Loucy (cell line): ENCODE measurements around the gene ITGB1BP1.

Experiments used
- H2AFZ ChIP-seq: fragments of 200-600 bp; sonication (generic); 2 replicates; pipeline ENCODE4 v1.6.0; 2016; ENCODE audit warnings: antibody characterized with exemption, mild to moderate bottlenecking, low read length, moderate library complexity
- H3F3A ChIP-seq: fragments of 200-600 bp; 2 replicates; pipeline ENCODE4 v1.6.0; 2016; ENCODE audit warnings: antibody characterized with exemption, low read depth, mild to moderate bottlenecking
- H3K27me3 ChIP-seq: fragments of 200-600 bp; sonication (generic); 2 replicates; pipeline ENCODE4 v1.6.1; 2014; ENCODE audit warnings: low read length, mild to moderate bottlenecking; ENCODE audit not compliant: insufficient read depth, poor library complexity, severe bottlenecking
- H3K36me3 ChIP-seq: fragments of 200-600 bp; sonication (generic); 2 replicates; pipeline ENCODE4 v1.6.1; 2016; ENCODE audit warnings: low read length; ENCODE audit not compliant: insufficient read depth
- H3K4me1 ChIP-seq: fragments of 200-600 bp; sonication (generic); 2 replicates; pipeline ENCODE4 v1.5.1; 2014; ENCODE audit warnings: low read length, mild to moderate bottlenecking; ENCODE audit not compliant: insufficient read depth, poor library complexity, severe bottlenecking
- H3K4me2 ChIP-seq: fragments of 200-600 bp; sonication (generic); 2 replicates; pipeline ENCODE4 v1.6.0; 2014; ENCODE audit warnings: antibody characterized with exemption, low read length, low read depth, mild to moderate bottlenecking; ENCODE audit not compliant: poor library complexity, severe bottlenecking
- H3K4me3 ChIP-seq: fragments of 200-600 bp; sonication (generic); 2 replicates; pipeline ENCODE4 v1.5.1; 2014; ENCODE audit warnings: low read length, mild to moderate bottlenecking, mixed read lengths; ENCODE audit not compliant: poor library complexity, severe bottlenecking
- H3K79me2 ChIP-seq: fragments of 200-600 bp; sonication (generic); 2 replicates; pipeline ENCODE4 v1.6.1; 2014; ENCODE audit warnings: low read length; ENCODE audit not compliant: insufficient read depth
- H3K9ac ChIP-seq: fragments of 200-600 bp; sonication (generic); 2 replicates; pipeline ENCODE4 v1.6.0; 2014; ENCODE audit warnings: mild to moderate bottlenecking, low read depth, low read length, moderate library complexity; ENCODE audit not compliant: poor library complexity, severe bottlenecking
- H3K9me2 ChIP-seq: fragments of 200-600 bp; sonication (generic); replicated peaks from 2 replicates; pipeline ENCODE4 v1.6.1; 2016; ENCODE audit warnings: low read depth, low read length, mixed read lengths
- H3K9me3 ChIP-seq: fragments of 200-600 bp; sonication (generic); 2 replicates; pipeline ENCODE4 v1.6.1; 2014; ENCODE audit warnings: mild to moderate bottlenecking, antibody characterized with exemption, low read length, low read depth; ENCODE audit not compliant: insufficient read depth
- H4K20me1 ChIP-seq: fragments of 200-600 bp; sonication (generic); 2 replicates; pipeline ENCODE4 v1.6.0; 2014; ENCODE audit warnings: antibody characterized with exemption, low read length, mild to moderate bottlenecking; ENCODE audit not compliant: insufficient read depth, poor library complexity, severe bottlenecking
- EZH2phosphoT487 ChIP-seq: fragments of 200-600 bp; IDR thresholded peaks from 2 replicates; pipeline ENCODE4 v1.6.1; 2018; ENCODE audit warnings: antibody characterized with exemption, mild to moderate bottlenecking, moderate library complexity, borderline replicate concordance
- TF ChIP-seq, protein P1 (sequence below): fragments of 200-600 bp; sonication (generic); conservative IDR thresholded peaks from 2 replicates; pipeline ENCODE4 v1.5.1; 2014; ENCODE audit warnings: mild to moderate bottlenecking, antibody characterized with exemption, low read length

ITGB1BP1 gene

DNA sequence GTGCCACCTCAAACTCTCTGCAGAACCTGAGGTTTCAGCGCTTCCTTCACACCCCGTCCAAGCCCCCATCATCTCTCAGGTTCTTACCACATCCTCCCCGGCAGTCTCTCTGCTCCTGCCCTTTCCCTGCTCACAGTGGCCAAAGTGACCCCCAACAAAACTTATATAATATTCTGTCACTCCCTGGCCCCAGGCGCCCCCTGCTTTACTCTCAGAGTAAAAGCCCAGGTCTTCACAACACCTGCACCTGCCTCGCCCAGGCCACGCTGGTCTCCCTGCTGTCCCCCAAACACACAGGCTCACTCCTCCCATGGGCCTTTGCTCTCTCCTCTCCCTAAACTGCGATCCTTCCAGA is 6.4 kb downstream of the ITGB1BP1 start:
- Histone ChIP-seq H3K9me3 (no peaks in the 10 kb centered on the region), H2AFZ (no peak overlapping the region), H3K27me3 (no peaks in the 10 kb centered on the region), H3K4me3 (no peak overlapping the region), H3K4me1 (peaks cover 13% of the 10 kb centered on the region), H3K9me2 (no peaks in the 10 kb centered on the region), H3K9ac (no peak overlapping the region), H3K36me3 (no peaks in the 10 kb centered on the region; the same call in 1 of the 2 replicates), H3F3A (no peaks in the 10 kb centered on the region), H4K20me1 (peaks cover 3% of the 10 kb centered on the region), H3K4me2 (no peak overlapping the region), H3K79me2 (peaks cover 31% of the 10 kb centered on the region)
- no peak for TF ChIP-seq EZH2phosphoT487
- TF ChIP-seq, protein P1, sequence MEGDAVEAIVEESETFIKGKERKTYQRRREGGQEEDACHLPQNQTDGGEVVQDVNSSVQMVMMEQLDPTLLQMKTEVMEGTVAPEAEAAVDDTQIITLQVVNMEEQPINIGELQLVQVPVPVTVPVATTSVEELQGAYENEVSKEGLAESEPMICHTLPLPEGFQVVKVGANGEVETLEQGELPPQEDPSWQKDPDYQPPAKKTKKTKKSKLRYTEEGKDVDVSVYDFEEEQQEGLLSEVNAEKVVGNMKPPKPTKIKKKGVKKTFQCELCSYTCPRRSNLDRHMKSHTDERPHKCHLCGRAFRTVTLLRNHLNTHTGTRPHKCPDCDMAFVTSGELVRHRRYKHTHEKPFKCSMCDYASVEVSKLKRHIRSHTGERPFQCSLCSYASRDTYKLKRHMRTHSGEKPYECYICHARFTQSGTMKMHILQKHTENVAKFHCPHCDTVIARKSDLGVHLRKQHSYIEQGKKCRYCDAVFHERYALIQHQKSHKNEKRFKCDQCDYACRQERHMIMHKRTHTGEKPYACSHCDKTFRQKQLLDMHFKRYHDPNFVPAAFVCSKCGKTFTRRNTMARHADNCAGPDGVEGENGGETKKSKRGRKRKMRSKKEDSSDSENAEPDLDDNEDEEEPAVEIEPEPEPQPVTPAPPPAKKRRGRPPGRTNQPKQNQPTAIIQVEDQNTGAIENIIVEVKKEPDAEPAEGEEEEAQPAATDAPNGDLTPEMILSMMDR = no peak; the same call in 1 of the 2 replicates

DNA sequence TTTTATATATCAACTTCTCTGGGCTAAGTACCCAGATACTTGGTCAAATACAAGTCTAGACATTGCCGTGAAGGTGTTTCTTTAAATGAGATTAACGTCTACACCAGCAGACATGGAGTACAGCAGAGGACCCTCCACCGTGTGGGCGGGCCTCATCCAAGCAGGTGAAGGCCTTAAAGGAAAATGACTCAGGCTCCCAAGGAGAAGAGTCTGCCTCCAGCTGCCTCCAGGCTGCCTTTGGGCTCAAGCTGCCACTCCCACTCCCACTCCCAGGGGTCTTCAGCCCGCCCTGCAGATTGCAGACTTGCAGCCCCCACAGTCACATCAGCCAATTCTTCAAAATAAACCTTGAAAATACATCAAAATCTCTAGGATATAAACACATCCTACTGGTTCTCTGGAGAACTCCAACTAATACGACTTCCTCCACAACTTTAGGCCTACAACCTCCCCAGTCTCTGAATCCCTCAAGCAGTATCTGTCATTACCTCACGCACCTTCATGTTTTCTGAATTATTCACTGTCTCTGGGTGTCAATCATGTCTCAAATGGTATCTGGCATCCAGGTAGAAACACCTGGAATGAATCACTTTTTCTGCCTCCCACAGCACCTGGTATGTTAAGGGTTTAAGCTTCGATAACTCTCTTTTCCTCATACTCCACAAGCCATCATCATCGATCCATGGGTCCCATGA is 6.9 kb downstream of the ITGB1BP1 start:
- Histone ChIP-seq H3K9me2 (no peaks in the 10 kb centered on the region), H3K27me3 (no peaks in the 10 kb centered on the region), H3K4me1 (peaks cover 9% of the 10 kb centered on the region), H3K36me3 (no peaks in the 10 kb centered on the region; the same call in 1 of the 2 replicates), H4K20me1 (no peaks in the 10 kb centered on the region), H2AFZ (no peak overlapping the region), H3K4me3 (no peak overlapping the region), H3K4me2 (no peak overlapping the region), H3F3A (no peaks in the 10 kb centered on the region), H3K79me2 (peaks cover 26% of the 10 kb centered on the region; the same call in 1 of the 2 replicates), H3K9me3 (no peaks in the 10 kb centered on the region), H3K9ac (no peak overlapping the region)
- TF ChIP-seq EZH2phosphoT487 = no peak

DNA sequence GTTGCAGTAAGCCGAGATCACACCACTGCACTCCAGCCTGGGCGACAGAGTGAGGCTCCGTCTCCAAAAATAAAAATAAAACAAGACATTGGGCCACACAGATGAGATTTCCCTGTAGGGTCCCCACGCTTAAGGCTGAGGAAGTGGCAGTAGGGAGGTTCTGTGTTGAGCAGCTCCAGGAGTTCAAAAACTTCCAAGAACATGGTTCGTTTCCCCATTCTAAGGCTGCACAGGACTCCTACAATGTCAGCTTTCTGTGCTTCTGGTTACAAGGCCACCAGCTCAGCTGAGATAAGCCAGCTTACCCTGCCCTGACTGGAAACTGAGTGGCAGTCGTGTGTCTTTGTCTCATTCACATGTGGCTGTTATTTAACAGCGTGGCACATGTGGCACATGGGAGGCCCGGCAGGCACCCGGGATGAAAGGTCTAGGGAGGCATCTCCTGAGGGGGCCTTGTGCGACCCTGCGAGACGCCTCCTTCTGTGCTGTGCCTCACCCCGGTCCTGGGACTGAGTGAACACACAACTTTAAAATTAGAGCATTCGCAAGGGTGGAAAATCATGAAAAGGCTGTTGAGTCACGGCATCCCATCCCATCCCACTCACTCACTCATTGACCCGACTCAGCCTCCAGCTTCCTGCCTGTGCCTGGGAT is 7.7 kb downstream of the ITGB1BP1 start:
- Histone ChIP-seq H3K79me2 (peaks cover 20% of the 10 kb centered on the region; the same call in 1 of the 2 replicates), H3K4me2 (no peak overlapping the region), H3K4me3 (no peak overlapping the region), H3K4me1 (peaks cover 9% of the 10 kb centered on the region), H3K36me3 (no peaks in the 10 kb centered on the region; the same call in 1 of the 2 replicates), H3K27me3 (no peaks in the 10 kb centered on the region), H3F3A (no peaks in the 10 kb centered on the region), H2AFZ (no peak overlapping the region), H3K9me2 (no peaks in the 10 kb centered on the region), H3K9me3 (no peaks in the 10 kb centered on the region), H3K9ac (no peak overlapping the region), H4K20me1 (no peaks in the 10 kb centered on the region)
- TF ChIP-seq, protein P1 = no peak
